Fibroblast of mammary gland (primary cell): ENCODE results near the gene SNCA.

Source experiments
- DNase-seq: peaks from one replicate; pipeline ENCODE4 v3.0.0-alpha.2; 2010; ENCODE audit warnings: low read depth
- H3K4me3 ChIP-seq: 2 replicates; pipeline ENCODE4 v1.5.1; 2011; ENCODE audit warnings: low read depth, mild to moderate bottlenecking, low read length, moderate library complexity; ENCODE audit not compliant: control insufficient read depth
- TF ChIP-seq, protein P1 (sequence below): conservative IDR thresholded peaks from 2 replicates; pipeline ENCODE4 v1.5.1; 2011; ENCODE audit warnings: low read depth, low read length, inconsistent platforms; ENCODE audit not compliant: control insufficient read depth, insufficient read depth

Gene SNCA

DNA sequence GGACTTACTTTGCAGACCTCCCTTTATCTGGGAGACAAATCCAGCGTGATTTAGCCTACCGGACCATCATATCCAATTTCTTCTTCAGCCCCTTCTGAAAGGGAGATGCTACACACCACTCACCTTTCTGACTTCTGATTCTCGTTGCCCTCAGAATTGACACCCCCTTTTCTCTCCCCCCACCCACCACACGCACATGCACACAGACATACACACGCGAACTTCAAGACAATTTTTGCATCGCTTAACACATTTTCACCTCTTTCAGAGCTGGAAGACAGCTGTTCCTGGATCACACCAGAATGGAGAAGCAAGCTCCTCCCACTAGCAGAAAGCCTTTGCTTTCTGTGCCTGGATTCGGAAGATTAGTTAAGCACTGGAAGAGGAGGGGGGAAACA, 1.0 kb upstream of the SNCA start:
- DNase-seq = no peak
- no peak overlapping the region for H3K4me3 ChIP-seq
- TF ChIP-seq, protein P1, sequence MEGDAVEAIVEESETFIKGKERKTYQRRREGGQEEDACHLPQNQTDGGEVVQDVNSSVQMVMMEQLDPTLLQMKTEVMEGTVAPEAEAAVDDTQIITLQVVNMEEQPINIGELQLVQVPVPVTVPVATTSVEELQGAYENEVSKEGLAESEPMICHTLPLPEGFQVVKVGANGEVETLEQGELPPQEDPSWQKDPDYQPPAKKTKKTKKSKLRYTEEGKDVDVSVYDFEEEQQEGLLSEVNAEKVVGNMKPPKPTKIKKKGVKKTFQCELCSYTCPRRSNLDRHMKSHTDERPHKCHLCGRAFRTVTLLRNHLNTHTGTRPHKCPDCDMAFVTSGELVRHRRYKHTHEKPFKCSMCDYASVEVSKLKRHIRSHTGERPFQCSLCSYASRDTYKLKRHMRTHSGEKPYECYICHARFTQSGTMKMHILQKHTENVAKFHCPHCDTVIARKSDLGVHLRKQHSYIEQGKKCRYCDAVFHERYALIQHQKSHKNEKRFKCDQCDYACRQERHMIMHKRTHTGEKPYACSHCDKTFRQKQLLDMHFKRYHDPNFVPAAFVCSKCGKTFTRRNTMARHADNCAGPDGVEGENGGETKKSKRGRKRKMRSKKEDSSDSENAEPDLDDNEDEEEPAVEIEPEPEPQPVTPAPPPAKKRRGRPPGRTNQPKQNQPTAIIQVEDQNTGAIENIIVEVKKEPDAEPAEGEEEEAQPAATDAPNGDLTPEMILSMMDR = no peak

DNA sequence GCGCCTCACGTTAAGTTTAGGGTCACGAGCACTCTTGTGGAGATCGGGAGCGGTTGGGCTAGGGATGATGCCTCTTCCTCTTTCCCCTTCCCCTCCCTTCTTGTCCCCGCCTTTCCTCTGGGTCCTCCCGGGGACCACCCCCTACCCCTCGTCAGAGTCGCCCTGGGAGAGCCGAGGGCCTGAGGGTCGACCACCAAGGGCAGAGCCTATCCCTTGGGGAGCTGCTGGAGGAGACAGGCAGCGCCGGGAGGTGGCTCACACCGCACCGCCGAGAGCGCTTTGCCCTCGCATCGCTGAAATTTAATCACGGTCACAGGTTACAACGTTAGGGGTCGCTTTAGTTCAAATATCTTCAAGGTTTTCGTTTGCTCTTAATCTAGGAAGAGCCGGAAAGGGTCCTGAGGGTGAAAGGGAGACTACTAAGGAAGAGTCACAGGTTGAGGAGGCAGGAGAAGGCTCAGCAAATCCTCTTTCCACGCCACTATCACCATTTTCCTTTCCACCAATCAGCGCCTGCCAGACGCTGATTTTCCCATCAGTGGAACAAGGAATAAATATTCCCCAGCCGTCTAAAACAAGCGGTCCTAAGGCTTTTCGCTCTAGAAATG, 528 bp upstream of the SNCA start:
- H3K4me3 ChIP-seq = peak overlapping the region; percentile 34
- peak; percentile 18 for DNase-seq
- TF ChIP-seq, protein P1 = no peak

DNA sequence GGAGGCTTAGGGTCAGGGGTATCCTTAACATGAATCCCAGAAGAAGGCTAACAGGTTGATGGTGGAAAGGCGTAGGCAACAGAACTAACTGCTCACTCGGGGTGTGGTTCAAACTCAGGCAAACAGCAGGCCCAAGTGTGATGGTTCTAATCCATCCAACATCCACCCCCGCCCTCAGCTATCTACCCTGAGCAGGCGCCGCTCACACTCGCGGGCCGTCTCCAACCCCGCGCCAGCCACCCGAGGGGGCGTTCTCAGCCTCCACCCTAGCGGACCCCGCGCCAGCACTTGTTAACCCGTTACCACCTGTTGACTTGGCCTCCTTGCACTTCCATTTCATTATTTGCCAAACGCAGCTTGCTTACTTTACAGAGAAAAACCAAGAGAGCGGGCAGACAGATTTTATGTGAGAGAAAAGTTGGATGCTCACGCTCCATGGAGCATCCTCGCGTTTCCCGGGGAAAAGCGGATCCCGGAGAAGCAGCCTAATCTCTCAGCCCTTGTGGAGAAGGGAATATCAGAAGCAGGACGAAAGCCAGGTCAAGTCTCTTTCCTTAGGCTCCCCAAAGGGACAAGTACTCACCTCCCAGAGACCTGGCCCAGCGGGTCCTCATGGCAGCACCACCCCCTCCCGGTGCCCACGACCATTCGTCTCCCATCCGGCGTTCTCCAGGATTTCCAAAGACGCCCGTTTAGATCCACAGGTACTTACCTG, 773 bp downstream of the SNCA start:
- no peak for DNase-seq
- TF ChIP-seq, protein P1 = no peak
- H3K4me3 ChIP-seq = peak overlapping the region; percentile 34

DNA sequence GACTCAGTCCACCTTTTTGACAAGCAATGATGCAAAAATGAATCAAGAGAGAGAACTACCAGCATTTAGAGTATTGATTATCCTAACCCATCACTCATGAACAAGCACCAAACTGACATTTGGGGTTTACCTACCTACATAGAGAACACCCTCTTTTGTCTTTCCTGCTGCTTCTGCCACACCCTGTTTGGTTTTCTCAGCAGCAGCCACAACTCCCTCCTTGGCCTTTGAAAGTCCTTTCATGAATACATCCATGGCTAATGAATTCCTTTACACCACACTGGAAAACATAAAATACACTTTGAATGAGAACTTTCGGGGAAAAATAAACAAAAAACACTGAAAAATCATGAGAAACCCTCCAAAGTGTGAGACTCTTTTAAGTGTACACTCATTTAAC, 1.5 kb downstream of the SNCA start:
- TF ChIP-seq, protein P1 = no peak
- no peak for DNase-seq
- no peak overlapping the region for H3K4me3 ChIP-seq

DNA sequence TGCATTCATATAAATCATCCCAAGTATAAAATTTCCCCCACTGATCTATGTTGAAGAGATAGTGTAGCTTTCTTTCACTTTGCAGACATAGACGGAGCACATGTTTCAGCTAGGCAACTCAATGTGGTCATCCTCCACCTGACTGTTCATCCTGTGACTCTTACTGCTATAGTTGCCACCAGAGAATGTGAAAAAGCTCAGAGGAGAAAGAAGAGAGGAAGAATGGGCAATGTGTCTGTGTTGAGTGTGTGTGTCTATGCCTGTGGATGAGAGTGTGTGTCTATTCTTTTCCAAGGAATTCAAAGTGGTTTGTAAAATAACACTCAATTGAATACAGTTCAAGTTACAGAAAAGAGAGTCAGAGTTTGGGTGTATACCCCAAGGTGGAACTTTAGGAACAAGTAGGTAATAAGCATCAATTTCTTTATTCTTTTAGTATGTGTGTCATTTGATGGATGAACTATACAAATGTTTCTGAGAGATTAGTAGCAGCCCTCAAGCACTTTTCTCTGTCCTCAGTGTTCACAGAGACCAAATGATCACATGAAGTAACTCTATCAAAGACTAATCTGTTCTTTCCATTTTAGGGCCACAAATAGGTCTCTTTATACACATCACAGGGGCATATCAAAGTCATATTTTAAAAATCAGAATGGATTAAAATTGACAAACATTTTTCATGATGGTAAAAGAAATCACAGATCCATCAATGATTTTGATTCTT, 2.3 kb downstream of the SNCA start:
- no peak for DNase-seq
- TF ChIP-seq, protein P1 = no peak
- H3K4me3 ChIP-seq = no peak overlapping the region

DNA sequence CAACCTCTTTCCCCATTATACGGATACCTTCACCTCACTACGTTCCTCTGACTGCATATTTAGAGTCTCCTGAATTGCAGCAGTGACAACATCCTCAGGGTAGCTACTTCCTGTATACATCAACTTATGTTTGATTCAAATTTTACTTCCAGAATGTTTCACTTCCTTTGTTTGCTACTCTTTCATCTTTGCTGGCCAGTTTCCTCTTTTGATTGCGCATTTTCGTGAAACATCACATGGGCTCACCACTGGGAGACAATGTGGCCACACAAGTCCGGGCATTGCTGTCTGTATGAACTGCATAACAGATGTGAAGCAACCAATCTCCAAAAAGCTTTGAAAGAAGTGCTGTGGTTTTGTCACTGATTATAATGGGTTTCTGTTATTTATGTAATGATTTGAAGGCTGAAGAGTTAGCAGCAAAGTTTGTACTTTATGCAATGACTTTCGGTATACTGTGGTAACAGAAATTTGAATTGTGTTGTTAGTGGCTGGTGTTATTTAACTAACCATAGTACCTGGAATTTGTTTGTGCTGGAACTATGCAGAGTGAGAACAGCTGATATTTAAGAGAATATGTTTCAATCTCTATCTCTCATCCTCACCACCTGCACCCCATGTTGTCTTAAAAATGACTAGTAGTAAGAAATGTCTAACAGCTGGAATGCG, 7.4 kb downstream of the SNCA start:
- DNase-seq = peak; percentile 4
- TF ChIP-seq, protein P1 = no peak
- no peak overlapping the region for H3K4me3 ChIP-seq
